GM12875 (cell line): ENCODE results near the gene TRMT10C.
"Not testable (repeated sequence)": the region's sequence is repeated elsewhere in the genome, so short reads cannot be mapped to it uniquely, and the experiment has no call there.

Experiments
- H3K4me3 ChIP-seq: one replicate; pipeline ENCODE4 v1.5.1; 2011; ENCODE audit warnings: low read depth, low read length, control low read depth
- TF ChIP-seq, protein P1 (sequence below): IDR thresholded peaks from 2 replicates; pipeline ENCODE4 v1.5.1; 2011; ENCODE audit warnings: low read depth, mild to moderate bottlenecking, control low read depth, inconsistent platforms, low read length, moderate library complexity, borderline replicate concordance; ENCODE audit not compliant: insufficient read depth

TRMT10C gene

DNA sequence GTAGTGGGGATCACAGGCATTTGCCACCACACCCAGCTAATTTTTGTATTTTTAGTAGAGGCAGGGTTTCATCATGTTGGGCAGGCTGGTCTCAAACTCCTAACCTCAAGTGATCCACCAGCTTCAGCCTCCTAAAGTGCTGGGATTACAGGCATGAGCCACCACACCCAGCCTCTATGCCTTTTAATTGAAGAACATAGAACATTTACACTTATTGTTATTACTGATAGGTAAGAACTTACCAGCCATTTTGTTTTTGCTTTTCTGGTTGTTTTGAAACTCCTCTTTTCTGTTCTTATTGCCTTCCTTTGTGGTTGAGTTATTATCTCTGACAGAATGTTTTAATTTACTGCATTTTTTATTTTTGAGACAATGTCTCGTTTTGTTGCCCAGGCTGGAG lies 41.5 kb downstream of the TRMT10C start:
- TF ChIP-seq, protein P1, sequence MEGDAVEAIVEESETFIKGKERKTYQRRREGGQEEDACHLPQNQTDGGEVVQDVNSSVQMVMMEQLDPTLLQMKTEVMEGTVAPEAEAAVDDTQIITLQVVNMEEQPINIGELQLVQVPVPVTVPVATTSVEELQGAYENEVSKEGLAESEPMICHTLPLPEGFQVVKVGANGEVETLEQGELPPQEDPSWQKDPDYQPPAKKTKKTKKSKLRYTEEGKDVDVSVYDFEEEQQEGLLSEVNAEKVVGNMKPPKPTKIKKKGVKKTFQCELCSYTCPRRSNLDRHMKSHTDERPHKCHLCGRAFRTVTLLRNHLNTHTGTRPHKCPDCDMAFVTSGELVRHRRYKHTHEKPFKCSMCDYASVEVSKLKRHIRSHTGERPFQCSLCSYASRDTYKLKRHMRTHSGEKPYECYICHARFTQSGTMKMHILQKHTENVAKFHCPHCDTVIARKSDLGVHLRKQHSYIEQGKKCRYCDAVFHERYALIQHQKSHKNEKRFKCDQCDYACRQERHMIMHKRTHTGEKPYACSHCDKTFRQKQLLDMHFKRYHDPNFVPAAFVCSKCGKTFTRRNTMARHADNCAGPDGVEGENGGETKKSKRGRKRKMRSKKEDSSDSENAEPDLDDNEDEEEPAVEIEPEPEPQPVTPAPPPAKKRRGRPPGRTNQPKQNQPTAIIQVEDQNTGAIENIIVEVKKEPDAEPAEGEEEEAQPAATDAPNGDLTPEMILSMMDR = no peak
- no peak overlapping the region for H3K4me3 ChIP-seq

GRCh38 chr3:101605398-101605797 lies 43.7 kb downstream of the TRMT10C start:
- not testable (repeated sequence) for H3K4me3 ChIP-seq

DNA sequence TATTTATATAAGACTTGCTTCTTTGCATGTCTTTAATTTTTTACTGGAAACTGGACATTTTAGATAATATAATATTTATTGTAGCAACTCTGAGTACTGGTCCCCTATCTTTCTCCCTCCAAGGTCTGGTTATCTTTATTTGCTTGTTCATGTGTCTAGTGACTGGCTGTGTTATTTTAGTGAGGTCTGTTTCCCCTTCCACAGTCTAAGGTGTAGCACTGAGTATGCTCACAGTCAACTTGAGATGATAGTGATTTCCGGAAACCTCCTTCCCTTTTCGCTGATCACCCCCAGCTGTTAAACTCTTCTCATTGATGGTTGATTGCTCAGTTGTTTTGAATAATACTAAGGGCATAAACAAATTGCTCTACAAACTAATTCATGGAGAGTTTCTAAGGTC lies 49.4 kb downstream of the TRMT10C start:
- TF ChIP-seq, protein P1 = no peak
- H3K4me3 ChIP-seq = no peak overlapping the region

DNA sequence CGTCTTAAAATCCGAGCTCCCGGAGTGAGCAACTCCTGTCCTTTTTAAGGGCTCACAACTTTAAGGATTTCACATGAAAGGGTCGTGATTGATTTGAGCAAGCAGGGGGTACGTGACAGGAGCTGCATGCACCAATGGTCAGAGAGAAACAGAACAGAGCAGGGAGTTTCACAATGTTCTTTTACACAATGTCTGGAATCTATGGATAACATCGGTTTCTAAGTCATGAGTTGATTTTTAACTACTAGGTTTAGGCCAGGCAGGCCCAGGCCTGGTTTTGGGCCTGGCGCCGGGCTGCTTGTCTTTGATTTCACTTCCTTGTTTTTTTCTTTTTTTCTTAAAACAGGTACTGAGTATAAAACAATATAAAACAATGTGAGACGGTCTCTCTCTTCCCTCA lies 51.3 kb downstream of the TRMT10C start:
- H3K4me3 ChIP-seq = not testable (repeated sequence)

- TF ChIP-seq, protein P1 = no peak
- no peak overlapping the region for H3K4me3 ChIP-seq
Observed at GRCh38 chr3:101615525-101615924, 53.9 kb downstream of the TRMT10C start.
